H1 (cell line): ENCODE results near the gene DOK6. TPM values are rescaled to one million over a fixed set of nuclear protein-coding genes. Genes with fewer than 3 reads are reported as not detected.

Experiments
- ATF3 ChIP-seq: IDR thresholded peaks from 2 replicates; pipeline ENCODE4 v1.6.1; 2011; ENCODE audit warnings: low read depth, mild to moderate bottlenecking, low read length; ENCODE audit not compliant: insufficient read depth
- GTF2F1 ChIP-seq: IDR thresholded peaks from 2 replicates; pipeline ENCODE4 v1.6.1; 2012; ENCODE audit warnings: low read depth, low read length, improper control_type of control experiment, borderline replicate concordance
- KDM1A ChIP-seq: fragments of 200-600, 300-600 bp; sonication (generic); IDR thresholded peaks from 2 replicates; pipeline ENCODE4 v1.7.1; 2016; ENCODE audit warnings: mild to moderate bottlenecking, low read length, borderline replicate concordance
- SP1 ChIP-seq: IDR thresholded peaks from 2 replicates; pipeline ENCODE4 v1.6.1; 2011; ENCODE audit warnings: low read depth, low read length
- SP4 ChIP-seq: IDR thresholded peaks from 2 replicates; pipeline ENCODE4 v1.6.1; 2012; ENCODE audit warnings: low read length, inconsistent platforms
- polyA plus RNA-seq, 7 experiments: library from polyadenylated mRNA; depleted of rRNA in 3 of 7; stranded (reverse) in 5 of 7; unstranded in 2 of 7; fragments of >200 nt in 5 of 7; fragments of 200-250 nt in 2 of 7; gene quantifications; 1 replicate in 5 of 7; 2 replicates in 1 of 7; 4 replicates in 1 of 7; pipeline versions ENCODE4 v1.2.1 to v1.2.3, GENCODE V29; 2011 to 2013; ENCODE audit warnings: missing spikeins in 2 of 7, mixed read lengths in 2 of 7
- total RNA-seq: library from RNA; stranded (reverse); fragmentation: NEBNext Ultra II Directional; extraction: Animal tissue kit (Norgen Biotek cat#: 25700); gene quantifications from 2 replicates; pipeline ENCODE4 v1.2.1, GENCODE V29; 2021
- TF ChIP-seq, protein P1 (sequence below): fragments of 300-600 bp; sonication (generic); IDR thresholded peaks from 2 replicates; pipeline ENCODE4 v1.7.1; 2012; ENCODE audit warnings: low read length, moderate library complexity, mild to moderate bottlenecking, inconsistent platforms; ENCODE audit not compliant: insufficient replicate concordance

The DOK6 gene
- total and polyA plus RNA-seq, 2 of the 8 experiments (the other 6 are each of a cell fraction or from before 2014, with no cell fraction given) = 0.33 to 0.50 TPM

- TF ChIP-seq, protein P1, sequence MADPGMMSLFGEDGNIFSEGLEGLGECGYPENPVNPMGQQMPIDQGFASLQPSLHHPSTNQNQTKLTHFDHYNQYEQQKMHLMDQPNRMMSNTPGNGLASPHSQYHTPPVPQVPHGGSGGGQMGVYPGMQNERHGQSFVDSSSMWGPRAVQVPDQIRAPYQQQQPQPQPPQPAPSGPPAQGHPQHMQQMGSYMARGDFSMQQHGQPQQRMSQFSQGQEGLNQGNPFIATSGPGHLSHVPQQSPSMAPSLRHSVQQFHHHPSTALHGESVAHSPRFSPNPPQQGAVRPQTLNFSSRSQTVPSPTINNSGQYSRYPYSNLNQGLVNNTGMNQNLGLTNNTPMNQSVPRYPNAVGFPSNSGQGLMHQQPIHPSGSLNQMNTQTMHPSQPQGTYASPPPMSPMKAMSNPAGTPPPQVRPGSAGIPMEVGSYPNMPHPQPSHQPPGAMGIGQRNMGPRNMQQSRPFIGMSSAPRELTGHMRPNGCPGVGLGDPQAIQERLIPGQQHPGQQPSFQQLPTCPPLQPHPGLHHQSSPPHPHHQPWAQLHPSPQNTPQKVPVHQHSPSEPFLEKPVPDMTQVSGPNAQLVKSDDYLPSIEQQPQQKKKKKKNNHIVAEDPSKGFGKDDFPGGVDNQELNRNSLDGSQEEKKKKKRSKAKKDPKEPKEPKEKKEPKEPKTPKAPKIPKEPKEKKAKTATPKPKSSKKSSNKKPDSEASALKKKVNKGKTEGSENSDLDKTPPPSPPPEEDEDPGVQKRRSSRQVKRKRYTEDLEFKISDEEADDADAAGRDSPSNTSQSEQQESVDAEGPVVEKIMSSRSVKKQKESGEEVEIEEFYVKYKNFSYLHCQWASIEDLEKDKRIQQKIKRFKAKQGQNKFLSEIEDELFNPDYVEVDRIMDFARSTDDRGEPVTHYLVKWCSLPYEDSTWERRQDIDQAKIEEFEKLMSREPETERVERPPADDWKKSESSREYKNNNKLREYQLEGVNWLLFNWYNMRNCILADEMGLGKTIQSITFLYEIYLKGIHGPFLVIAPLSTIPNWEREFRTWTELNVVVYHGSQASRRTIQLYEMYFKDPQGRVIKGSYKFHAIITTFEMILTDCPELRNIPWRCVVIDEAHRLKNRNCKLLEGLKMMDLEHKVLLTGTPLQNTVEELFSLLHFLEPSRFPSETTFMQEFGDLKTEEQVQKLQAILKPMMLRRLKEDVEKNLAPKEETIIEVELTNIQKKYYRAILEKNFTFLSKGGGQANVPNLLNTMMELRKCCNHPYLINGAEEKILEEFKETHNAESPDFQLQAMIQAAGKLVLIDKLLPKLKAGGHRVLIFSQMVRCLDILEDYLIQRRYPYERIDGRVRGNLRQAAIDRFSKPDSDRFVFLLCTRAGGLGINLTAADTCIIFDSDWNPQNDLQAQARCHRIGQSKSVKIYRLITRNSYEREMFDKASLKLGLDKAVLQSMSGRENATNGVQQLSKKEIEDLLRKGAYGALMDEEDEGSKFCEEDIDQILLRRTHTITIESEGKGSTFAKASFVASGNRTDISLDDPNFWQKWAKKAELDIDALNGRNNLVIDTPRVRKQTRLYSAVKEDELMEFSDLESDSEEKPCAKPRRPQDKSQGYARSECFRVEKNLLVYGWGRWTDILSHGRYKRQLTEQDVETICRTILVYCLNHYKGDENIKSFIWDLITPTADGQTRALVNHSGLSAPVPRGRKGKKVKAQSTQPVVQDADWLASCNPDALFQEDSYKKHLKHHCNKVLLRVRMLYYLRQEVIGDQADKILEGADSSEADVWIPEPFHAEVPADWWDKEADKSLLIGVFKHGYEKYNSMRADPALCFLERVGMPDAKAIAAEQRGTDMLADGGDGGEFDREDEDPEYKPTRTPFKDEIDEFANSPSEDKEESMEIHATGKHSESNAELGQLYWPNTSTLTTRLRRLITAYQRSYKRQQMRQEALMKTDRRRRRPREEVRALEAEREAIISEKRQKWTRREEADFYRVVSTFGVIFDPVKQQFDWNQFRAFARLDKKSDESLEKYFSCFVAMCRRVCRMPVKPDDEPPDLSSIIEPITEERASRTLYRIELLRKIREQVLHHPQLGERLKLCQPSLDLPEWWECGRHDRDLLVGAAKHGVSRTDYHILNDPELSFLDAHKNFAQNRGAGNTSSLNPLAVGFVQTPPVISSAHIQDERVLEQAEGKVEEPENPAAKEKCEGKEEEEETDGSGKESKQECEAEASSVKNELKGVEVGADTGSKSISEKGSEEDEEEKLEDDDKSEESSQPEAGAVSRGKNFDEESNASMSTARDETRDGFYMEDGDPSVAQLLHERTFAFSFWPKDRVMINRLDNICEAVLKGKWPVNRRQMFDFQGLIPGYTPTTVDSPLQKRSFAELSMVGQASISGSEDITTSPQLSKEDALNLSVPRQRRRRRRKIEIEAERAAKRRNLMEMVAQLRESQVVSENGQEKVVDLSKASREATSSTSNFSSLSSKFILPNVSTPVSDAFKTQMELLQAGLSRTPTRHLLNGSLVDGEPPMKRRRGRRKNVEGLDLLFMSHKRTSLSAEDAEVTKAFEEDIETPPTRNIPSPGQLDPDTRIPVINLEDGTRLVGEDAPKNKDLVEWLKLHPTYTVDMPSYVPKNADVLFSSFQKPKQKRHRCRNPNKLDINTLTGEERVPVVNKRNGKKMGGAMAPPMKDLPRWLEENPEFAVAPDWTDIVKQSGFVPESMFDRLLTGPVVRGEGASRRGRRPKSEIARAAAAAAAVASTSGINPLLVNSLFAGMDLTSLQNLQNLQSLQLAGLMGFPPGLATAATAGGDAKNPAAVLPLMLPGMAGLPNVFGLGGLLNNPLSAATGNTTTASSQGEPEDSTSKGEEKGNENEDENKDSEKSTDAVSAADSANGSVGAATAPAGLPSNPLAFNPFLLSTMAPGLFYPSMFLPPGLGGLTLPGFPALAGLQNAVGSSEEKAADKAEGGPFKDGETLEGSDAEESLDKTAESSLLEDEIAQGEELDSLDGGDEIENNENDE = no peak
- TF ChIP-seq SP4 = no peak
- no peak for TF ChIP-seq SP1
- no peak for TF ChIP-seq KDM1A
- TF ChIP-seq GTF2F1 = no peak
- TF ChIP-seq ATF3 = no peak
Measured at GRCh38 chr18:69677595-69677994, 276.9 kb downstream of the DOK6 start (continued).
